ENCODE data around the gene CRKL. TPM values are rescaled to one million over a fixed set of nuclear protein-coding genes. Genes with fewer than 3 reads are reported as not detected.
A peak's percentile ranks its signal among the peaks of the same experiment; 100 is the strongest.

CRKL gene
- total RNA-seq, 1 donor from 2014 or later = 42.6 TPM

- ATAC-seq = no peak
Observed at GRCh38 chr22:20997536-20998257, 80.5 kb downstream of the CRKL start.

GRCh38 chr22:20998411-20999336 lies 81.5 kb downstream of the CRKL start:
- no peak for ATAC-seq

DNA sequence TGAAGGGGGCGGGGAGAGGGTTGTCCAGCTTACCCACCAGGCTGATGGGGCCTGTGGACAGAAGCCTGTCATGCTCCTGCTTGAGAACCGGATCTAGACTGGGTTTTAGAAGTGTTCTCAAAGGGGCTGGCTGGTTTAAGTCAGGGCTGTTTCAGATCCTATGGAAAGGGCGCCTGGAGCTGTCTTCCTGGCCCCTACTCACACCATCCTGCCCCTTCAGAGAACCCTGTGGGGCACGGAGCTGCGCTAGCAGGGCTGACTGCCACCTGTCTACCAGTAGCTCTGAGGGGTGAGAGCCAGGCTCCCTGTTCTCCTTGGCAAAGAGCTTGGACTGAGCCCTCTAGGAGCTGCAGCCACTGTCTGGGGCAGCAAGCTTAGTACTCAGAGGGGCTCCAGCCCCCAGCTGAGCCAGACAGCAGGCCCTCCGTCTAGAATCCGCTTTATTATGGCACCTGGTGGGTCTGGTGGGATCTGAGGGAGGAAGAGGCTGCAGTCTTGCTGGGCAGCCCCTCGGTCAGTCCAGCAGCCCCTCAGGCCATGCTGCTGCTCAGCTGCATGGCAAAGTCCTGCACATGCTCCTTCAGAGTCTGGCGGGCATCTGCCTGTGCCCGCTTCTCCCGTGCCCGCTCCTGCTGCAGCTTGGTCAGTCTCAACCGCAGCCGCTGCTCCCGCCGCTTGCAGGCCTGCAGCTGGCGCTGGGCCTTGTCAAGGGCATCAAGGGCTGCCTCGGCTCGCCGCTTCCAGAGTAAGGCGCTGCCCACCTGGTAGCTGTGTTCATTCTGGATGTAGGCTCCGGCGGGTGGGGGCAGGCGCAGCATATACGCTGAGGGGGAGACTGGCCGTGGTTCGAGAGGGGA lies 82.4 kb downstream of the CRKL start:
- ATAC-seq = no peak

DNA sequence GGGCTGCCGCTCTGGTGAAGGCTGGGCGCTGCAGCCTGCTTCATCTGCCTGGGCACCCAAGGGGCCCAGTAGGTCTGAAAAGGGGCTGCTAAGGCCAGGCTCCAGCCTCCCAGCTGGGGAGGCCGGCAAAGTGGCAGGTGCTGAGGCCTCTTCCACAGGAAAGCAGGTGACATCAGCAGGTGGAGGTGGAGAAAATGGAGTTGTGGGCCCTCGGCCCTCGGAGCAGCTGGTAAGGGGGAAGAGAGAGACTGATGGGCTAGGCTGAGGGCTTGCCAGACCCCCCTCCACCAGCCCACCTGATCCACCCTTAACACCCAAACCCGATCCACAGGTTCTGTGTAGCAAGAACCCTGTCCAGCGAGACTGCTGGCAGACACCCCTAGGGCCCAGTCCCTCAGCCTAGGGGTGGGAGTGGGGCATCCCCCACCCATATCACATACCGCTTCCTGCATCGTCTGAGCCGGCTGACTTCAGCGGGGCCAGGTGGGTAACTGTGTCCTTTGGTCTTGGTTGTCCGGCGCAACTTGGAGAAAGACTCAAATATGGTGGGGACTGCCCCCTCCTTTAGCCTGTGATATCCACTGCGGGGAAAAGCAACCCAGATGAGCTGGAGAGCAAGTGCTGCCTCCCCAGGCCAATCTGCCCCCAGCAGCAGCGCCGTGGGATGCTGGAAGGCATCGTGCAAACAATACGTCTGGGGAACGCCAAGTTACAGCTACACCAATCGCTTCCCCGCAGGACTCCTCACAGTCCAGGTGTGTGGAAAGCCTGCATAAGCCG lies 83.2 kb downstream of the CRKL start:
- no peak for ATAC-seq

GRCh38 chr22:21000987-21001600 lies 83.9 kb downstream of the CRKL start:
- ATAC-seq = no peak

- ATAC-seq = peak; percentile 92
Observed at GRCh38 chr22:21001601-21002325, 84.6 kb downstream of the CRKL start, which contains the start of gene THAP7. Gene THAP7, minus strand, starts transcription at chr22:21002118. Its CDS starts 207 bp downstream, at chr22:21001911.

Other genes starting within 250 kb of the CRKL start
- gene SERPIND1, start 143.3 kb upstream of the CRKL start, total RNA-seq = 0.08 TPM
- gene PI4KA, start 58.6 kb upstream of the CRKL start, total RNA-seq = 28.5 TPM
- gene SNAP29, start 58.4 kb upstream of the CRKL start, total RNA-seq = 24.0 TPM
- 1.5 TPM for gene AIFM3, start 49.8 kb downstream of the CRKL start, total RNA-seq
- 26.3 TPM for gene LZTR1, start 64.9 kb downstream of the CRKL start, total RNA-seq
- 13.3 TPM for gene THAP7, start 84.7 kb downstream of the CRKL start, total RNA-seq
- gene P2RX6, start 97.8 kb downstream of the CRKL start, total RNA-seq = 0.64 TPM
- gene SLC7A4, start 115.2 kb downstream of the CRKL start, total RNA-seq = 4.2 TPM
- gene LRRC74B, start 128.5 kb downstream of the CRKL start, total RNA-seq = 0.20 TPM